ENCODE measurements around the gene DRD2. TPM values are rescaled to one million over a fixed set of nuclear protein-coding genes. Genes with fewer than 3 reads are reported as not detected.

DRD2 gene
- total and polyA plus RNA-seq, 2 of the 13 experiments (the other 11 are each of a cell fraction or from before 2014, with no cell fraction given), result not detected

- Histone ChIP-seq H3K9ac (ENCODE audit: insufficient read depth, low read depth, low read length) (no peak overlapping the region), H3K36me3 (replicated peaks in 1 of 2; ENCODE audit: control insufficient read depth in 1 of 2, insufficient read depth in 2 of 2, low read length in 2 of 2) (no peaks in the 10 kb centered on the region), H3K4me2 (ENCODE audit: low read depth, low read length) (no peak overlapping the region), H3K27ac (ENCODE audit: extremely low read length, insufficient read depth, low read length) (no peak overlapping the region), H3K4me3 (replicated peaks in 1 of 3; ENCODE audit: insufficient read depth in 1 of 3, low read depth in 2 of 3, low read length in 3 of 3) (no peak overlapping the region), H4K20me1 (ENCODE audit: insufficient read depth, low read length) (no peaks in the 10 kb centered on the region), H3K27me3 (ENCODE audit: control insufficient read depth in 1 of 2, insufficient read depth in 2 of 2, low read length in 2 of 2) (peaks cover 3 to 8% of the 10 kb centered on the region in 2 experiments; a peak in 3 of 5 replicates), H2AFZ (ENCODE audit: low read length) (no peak overlapping the region), H3K4me1 (ENCODE audit: insufficient read depth, low read length) (no peaks in the 10 kb centered on the region), H3K79me2 (ENCODE audit: insufficient read depth, low read length) (no peaks in the 10 kb centered on the region), H3K9me3 (ENCODE audit: low read length) (no peaks in the 10 kb centered on the region)
- ChIA-PET CTCF (ENCODE audit: low intra/inter-chr PET ratio, low total read pairs) (no interaction called here), POLR2A (no interaction called here)
- in situ Hi-C loops (cut with HindIII; ENCODE audit: extremely low pct_ligation_motif_present, low pct_unique_long_range_greater_than_20kb), result no loop called here
- DNase-seq (ENCODE audit: low spot score), result no peak
- no peak for FAIRE-seq
- TF ChIP-seq, protein P1, sequence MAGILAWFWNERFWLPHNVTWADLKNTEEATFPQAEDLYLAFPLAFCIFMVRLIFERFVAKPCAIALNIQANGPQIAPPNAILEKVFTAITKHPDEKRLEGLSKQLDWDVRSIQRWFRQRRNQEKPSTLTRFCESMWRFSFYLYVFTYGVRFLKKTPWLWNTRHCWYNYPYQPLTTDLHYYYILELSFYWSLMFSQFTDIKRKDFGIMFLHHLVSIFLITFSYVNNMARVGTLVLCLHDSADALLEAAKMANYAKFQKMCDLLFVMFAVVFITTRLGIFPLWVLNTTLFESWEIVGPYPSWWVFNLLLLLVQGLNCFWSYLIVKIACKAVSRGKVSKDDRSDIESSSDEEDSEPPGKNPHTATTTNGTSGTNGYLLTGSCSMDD (CRISPR knock-in tag; IDR thresholded peaks at IDR 0.05), result no peak
- no peak for TF ChIP-seq ZNF292 (CRISPR knock-in tag; IDR thresholded peaks at IDR 0.05; ENCODE audit: borderline replicate concordance, low read depth)
- no peak for TF ChIP-seq ZBTB34 (CRISPR knock-in tag; IDR thresholded peaks at IDR 0.05)
- no peak for TF ChIP-seq ZBTB8A (CRISPR knock-in tag; IDR thresholded peaks at IDR 0.05; ENCODE audit: borderline replicate concordance, low read depth)
- no peak for TF ChIP-seq POLR2AphosphoS2 (IDR thresholded peaks at IDR 0.05; ENCODE audit: low read depth, low read length)
- no peak for TF ChIP-seq AGO2 (optimal IDR thresholded peaks at IDR 0.05; ENCODE audit: low read depth, low read length)
- TF ChIP-seq ZNF484 (CRISPR knock-in tag; IDR thresholded peaks at IDR 0.05; ENCODE audit: borderline replicate concordance, low read depth), result no peak
- TF ChIP-seq, protein P2, sequence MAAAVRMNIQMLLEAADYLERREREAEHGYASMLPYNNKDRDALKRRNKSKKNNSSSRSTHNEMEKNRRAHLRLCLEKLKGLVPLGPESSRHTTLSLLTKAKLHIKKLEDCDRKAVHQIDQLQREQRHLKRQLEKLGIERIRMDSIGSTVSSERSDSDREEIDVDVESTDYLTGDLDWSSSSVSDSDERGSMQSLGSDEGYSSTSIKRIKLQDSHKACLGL (CRISPR knock-in tag; IDR thresholded peaks at IDR 0.05), result no peak
- no TSS peak for BruUV-seq (replicated peaks)
- WGBS (ENCODE audit: low lambda C conversion rate), result 43% methylated on average over 15 of the region's 16 CpGs
- ATAC-seq, result no peak
- intact Hi-C loops (cut with micrococcal nuclease; ENCODE audit: unreplicated experiment), result no loop called here
Measured at GRCh38 chr11:113415343-113415742, 59.9 kb downstream of the DRD2 start.
